AG04450 (cell line): Measurements from ENCODE around the gene FXN. TPM values are rescaled to one million over a fixed set of nuclear protein-coding genes. Genes with fewer than 3 reads are reported as not detected.

ENCODE experiments used
- CTCF ChIA-PET: fragments of 300-600, 350-600 bp; formaldehyde crosslinking; extraction: SDS; loops from one replicate; lab custom pipeline; 2022; ENCODE audit warnings: antibody characterized with exemption, inconsistent platforms; lab: Charles Lee
- POLR2A ChIA-PET: fragments of 350-600 bp; formaldehyde crosslinking; extraction: SDS; loops from one replicate; lab custom pipeline; 2021; ENCODE audit warnings: antibody characterized with exemption, inconsistent platforms; lab: Yijun Ruan, JAX
- DNase-seq: peaks from one replicate; pipeline ENCODE4 v3.0.0-alpha.2; 2011; ENCODE audit warnings: low read depth, low spot score
- H3K27ac ChIP-seq: one replicate; pipeline ENCODE4 v1.5.1; 2012; ENCODE audit warnings: low read depth, low read length, control low read depth
- H3K27me3 ChIP-seq: one replicate; pipeline ENCODE4 v1.6.0; 2012; ENCODE audit warnings: low read length; ENCODE audit not compliant: control insufficient read depth, insufficient read depth
- H3K4me3 ChIP-seq: 2 replicates; pipeline ENCODE4 v1.5.1; 2011; ENCODE audit warnings: mild to moderate bottlenecking, low read depth, low read length, control low read depth
- H3K9me3 ChIP-seq: 2 replicates; pipeline ENCODE4 v1.5.1; 2012; ENCODE audit warnings: low read length; ENCODE audit not compliant: control insufficient read depth, insufficient read depth
- CTCF ChIP-seq: IDR thresholded peaks from 2 replicates; pipeline ENCODE4 v1.5.1; 2011; ENCODE audit warnings: low read depth, low read length, control low read depth, inconsistent platforms
- polyA plus RNA-seq: library from polyadenylated mRNA; depleted of rRNA; stranded (reverse); fragments of >200 nt; gene quantifications from 2 replicates; pipeline ENCODE4 v1.2.3, GENCODE V29; 2011

FXN gene
- polyA plus RNA-seq, 1 experiment, result 18.0 TPM

GRCh38 chr9:69058101-69058500, 22.5 kb downstream of the FXN start:
- ChIA-PET CTCF (interaction anchor here (1.8 to 7.9 kb wide), 3 partner anchors 100 to 165 kb away, joined by 5 to 324 read pairs (median 9); no protein-coding TSS in a partner anchor), POLR2A (no interaction called here)
- no peak for DNase-seq
- no peaks in the 10 kb centered on the region for H3K27me3 ChIP-seq
- no peak for TF ChIP-seq CTCF
- no peak overlapping the region for H3K27ac ChIP-seq
- no peaks in the 10 kb centered on the region; the same call in 1 of the 2 replicates for H3K9me3 ChIP-seq
- H3K4me3 ChIP-seq, result no peak overlapping the region

DNA sequence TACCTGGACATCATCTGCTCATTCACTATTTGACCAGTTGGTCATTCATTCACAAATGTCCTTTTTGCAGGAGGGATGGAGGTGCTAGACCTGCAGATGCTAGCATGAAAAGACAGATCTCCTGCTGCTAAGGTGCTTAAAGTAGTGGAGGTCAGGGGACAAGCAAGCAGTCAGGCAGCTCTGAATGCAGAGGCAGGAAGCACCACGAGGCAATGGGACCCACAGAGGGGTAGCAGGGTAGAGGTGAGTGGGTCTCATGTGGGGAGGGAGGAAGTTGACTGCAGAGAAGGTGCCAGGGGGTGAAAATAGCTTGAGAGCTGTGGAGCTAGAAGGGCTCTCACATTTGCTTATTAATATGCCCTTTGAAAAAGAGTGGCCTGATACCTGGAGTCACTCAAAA, 25.2 kb downstream of the FXN start:
- POLR2A ChIA-PET, result interaction anchor here (0.6 kb wide), 1 partner anchor 130 kb away, joined by 4 read pairs; no protein-coding TSS in a partner anchor
- CTCF ChIA-PET, result interaction anchor here (1.2 kb wide), 1 partner anchor 132 kb away, joined by 6 read pairs; no protein-coding TSS in a partner anchor
- no peaks in the 10 kb centered on the region; the same call in 1 of the 2 replicates for H3K9me3 ChIP-seq
- H3K4me3 ChIP-seq, result no peak overlapping the region
- H3K27me3 ChIP-seq, result no peaks in the 10 kb centered on the region
- H3K27ac ChIP-seq, result no peak overlapping the region
- TF ChIP-seq CTCF, result no peak
- DNase-seq, result no peak

GRCh38 chr9:69062195-69062594, 26.6 kb downstream of the FXN start:
- no peak overlapping the region for H3K4me3 ChIP-seq
- CTCF ChIA-PET, result interaction anchor here (1.0 to 3.7 kb wide), 3 partner anchors 9 to 131 kb away, joined by 3 to 14 read pairs (median 8); no protein-coding TSS in a partner anchor
- no peak overlapping the region for H3K27ac ChIP-seq
- H3K9me3 ChIP-seq, result no peaks in the 10 kb centered on the region; the same call in 1 of the 2 replicates
- no peak for TF ChIP-seq CTCF
- POLR2A ChIA-PET, result no interaction called here
- no peaks in the 10 kb centered on the region for H3K27me3 ChIP-seq
- DNase-seq, result no peak

DNA sequence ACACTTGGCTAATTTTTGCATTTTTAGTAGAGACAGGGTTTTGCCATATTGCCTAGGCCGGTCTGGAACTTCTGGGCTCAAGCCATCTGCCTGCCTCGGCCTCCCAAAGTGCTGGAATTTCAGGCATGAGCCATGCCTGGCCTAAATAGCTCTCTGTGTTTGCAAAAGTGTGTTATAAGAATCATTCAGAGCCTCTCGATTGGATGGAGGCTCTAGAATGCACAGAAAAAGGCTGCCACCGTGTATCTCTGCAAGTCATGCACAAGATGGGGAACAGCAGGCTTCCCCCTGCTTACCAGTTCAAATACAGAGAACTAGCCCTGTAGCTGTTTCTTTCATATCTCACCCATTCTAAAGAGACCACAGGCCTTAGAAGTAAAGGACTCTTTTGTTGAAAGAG, 28.3 kb downstream of the FXN start:
- no peak for DNase-seq
- H3K4me3 ChIP-seq, result no peak overlapping the region
- H3K27me3 ChIP-seq, result no peaks in the 10 kb centered on the region
- ChIA-PET CTCF (interaction anchor here (2.0 to 3.7 kb wide), 2 partner anchors 10 to 129 kb away, joined by 8 to 14 read pairs; no protein-coding TSS in a partner anchor), POLR2A (no interaction called here)
- H3K27ac ChIP-seq, result no peak overlapping the region
- TF ChIP-seq CTCF, result no peak
- H3K9me3 ChIP-seq, result no peaks in the 10 kb centered on the region; the same call in 1 of the 2 replicates

GRCh38 chr9:69065660-69066059, 30.1 kb downstream of the FXN start:
- no peak for TF ChIP-seq CTCF
- CTCF ChIA-PET, result interaction anchor here (1.1 to 3.7 kb wide), 2 partner anchors 127 to 158 kb away, joined by 3 to 14 read pairs; no protein-coding TSS in a partner anchor
- H3K27ac ChIP-seq, result no peak overlapping the region
- H3K9me3 ChIP-seq, result no peaks in the 10 kb centered on the region; the same call in 1 of the 2 replicates
- POLR2A ChIA-PET, result no interaction called here
- H3K4me3 ChIP-seq, result no peak overlapping the region
- H3K27me3 ChIP-seq, result no peaks in the 10 kb centered on the region
- DNase-seq, result no peak
